Measurements from ENCODE around the gene TOX2.
A peak's percentile ranks its signal among the peaks of the same experiment; 100 is the strongest.

The TOX2 gene

GRCh38 chr20:44084891-44085290 lies 170.2 kb downstream of the TOX2 start:
- no peak for TF ChIP-seq CTCF (IDR thresholded peaks at IDR 0.05)
- no peak for TF ChIP-seq ZFX (IDR thresholded peaks at IDR 0.05; ENCODE audit: borderline replicate concordance)
- H3K27ac ChIP-seq = no peak overlapping the region

GRCh38 chr20:44085616-44086434 lies 171.2 kb downstream of the TOX2 start:
- TF ChIP-seq ZFX (IDR thresholded peaks at IDR 0.05; ENCODE audit: borderline replicate concordance) (no peak), CTCF (IDR thresholded peaks at IDR 0.05) (no peak)
- no peak overlapping the region for H3K27ac ChIP-seq

- TF ChIP-seq CTCF (IDR thresholded peaks at IDR 0.05) (no peak), ZFX (IDR thresholded peaks at IDR 0.05; ENCODE audit: borderline replicate concordance) (no peak)
- H3K27ac ChIP-seq = no peak overlapping the region
These were observed 172.6 kb downstream of the TOX2 start for GRCh38 chr20:44087051-44087856.

- no peak overlapping the region for H3K27ac ChIP-seq
- TF ChIP-seq CTCF (IDR thresholded peaks at IDR 0.05) = no peak
- TF ChIP-seq ZFX (IDR thresholded peaks at IDR 0.05; ENCODE audit: borderline replicate concordance) = no peak
These were observed 173.1 kb downstream of the TOX2 start for GRCh38 chr20:44087857-44088120.

- no peak for TF ChIP-seq CTCF (IDR thresholded peaks at IDR 0.05)
- TF ChIP-seq ZFX (IDR thresholded peaks at IDR 0.05; ENCODE audit: borderline replicate concordance) = no peak
- H3K27ac ChIP-seq = 0 out of 2 replicates have a peak overlapping the region, but pooled peaks have one; percentile 17
These were observed 175.5 kb downstream of the TOX2 start for GRCh38 chr20:44089987-44090674.

GRCh38 chr20:44091026-44091425 lies 176.4 kb downstream of the TOX2 start:
- no peak overlapping the region for H3K27ac ChIP-seq
- TF ChIP-seq ZFX (IDR thresholded peaks at IDR 0.05; ENCODE audit: borderline replicate concordance) (no peak), CTCF (IDR thresholded peaks at IDR 0.05) (no peak)

Measured in 22Rv1 (cell line).